HG03064 (cell line): Measurements from ENCODE around the gene TMEM203.
"Not testable (repeated sequence)": the region's sequence is repeated elsewhere in the genome, so short reads cannot be mapped to it uniquely, and the experiment has no call there.

Experiments
- ATAC-seq: cut with Tn5 transposase; IDR thresholded peaks from one replicate; pipeline ENCODE4 v1.9.1; 2021; ENCODE audit warnings: low read depth; ENCODE audit not compliant: unreplicated experiment

Gene TMEM203, protein sequence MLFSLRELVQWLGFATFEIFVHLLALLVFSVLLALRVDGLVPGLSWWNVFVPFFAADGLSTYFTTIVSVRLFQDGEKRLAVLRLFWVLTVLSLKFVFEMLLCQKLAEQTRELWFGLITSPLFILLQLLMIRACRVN

DNA sequence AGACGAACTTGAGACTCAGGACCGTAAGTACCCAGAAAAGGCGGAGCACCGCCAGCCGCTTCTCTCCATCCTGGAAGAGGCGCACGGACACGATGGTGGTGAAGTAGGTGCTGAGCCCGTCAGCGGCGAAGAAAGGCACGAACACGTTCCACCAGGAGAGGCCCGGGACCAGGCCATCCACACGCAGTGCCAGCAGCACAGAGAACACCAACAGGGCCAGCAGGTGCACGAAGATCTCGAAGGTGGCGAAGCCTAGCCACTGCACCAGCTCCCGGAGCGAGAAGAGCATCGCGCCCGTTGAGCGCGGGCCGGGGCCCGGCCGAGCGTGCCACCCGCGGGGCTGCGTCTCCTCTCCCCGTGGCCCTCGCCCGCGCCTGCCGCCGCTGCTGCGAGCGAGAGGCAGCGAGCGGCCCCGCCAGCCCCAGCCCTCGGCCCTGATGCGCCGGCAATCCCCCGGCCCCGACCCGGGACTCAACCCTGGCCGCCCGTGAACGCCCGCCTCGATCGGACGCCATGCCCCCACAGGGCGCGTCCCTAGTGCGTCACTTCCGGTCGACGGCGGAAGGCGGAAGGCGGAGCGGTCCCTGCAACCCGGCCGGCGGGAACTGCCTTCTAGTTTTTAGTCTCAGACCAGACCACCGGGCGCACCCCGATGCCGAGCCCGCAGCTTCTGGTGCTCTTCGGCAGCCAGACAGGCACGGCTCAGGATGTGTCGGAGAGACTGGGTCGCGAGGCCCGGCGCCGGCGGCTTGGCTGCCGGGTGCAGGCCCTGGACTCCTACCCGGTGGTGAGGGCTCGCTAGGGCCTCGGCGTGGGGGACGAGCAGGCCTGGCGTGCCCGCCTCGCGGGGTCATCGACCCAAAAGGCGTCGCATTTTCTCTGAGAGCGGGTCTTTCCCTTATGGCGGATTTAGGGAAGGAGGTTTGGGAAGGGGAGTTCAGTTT, at the start of gene TMEM203, which contains the start of gene NDOR1:
Gene TMEM203 (minus strand): TSS at position 523 of the 944 bp plus-strand sequence. CDS start 234 bp downstream, at position 289.
Gene NDOR1 (plus strand): TSS at position 575 of the 944 bp plus-strand sequence. CDS start 78 bp downstream, at position 653.
- no peak for ATAC-seq

DNA sequence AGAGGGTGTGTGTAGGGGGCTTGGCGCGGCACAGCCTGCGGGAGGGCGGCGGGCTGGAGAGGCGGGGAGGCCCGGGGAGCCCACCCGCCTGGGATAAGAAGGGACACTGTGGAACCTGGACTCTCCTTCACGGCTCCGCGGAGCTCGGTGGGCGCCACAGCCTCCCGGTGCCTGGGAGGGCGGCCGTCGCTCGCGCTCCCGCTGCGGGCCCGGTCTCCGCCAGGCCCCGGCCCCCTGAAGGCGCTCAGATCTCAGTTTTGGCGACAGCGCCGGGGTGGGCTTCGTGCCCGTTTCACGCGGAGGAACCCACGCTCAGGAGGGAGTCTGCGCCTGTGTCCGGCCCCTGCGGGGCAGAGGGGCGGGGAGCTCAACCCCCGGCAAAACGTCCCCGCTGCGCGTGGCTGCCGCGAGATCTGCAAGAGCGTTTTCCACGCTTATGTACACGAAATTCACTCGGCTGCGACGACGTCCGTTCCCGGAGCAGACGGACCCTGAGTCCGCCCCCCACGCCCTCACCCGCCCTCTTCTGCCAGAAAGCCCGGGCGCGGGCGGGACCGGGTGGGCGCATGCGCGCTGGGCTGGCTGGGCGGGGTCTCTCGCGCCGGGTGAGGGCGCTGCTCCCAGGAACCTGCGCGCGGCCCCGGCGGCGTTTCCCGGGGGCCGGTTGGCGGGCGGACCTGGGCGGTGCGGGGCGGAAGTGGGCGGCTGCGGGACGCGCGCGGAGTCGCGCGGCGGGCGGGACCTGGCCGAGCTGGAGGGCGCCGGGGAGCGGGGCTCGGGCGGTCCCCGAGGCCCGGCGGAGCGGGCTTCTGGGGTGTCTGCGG, 49.4 kb upstream of the TMEM203 start, which contains the start of gene NELFB:
Gene NELFB (plus strand): TSS at position 704 of the 824 bp plus-strand sequence.
- peak; percentile 68 for ATAC-seq

DNA sequence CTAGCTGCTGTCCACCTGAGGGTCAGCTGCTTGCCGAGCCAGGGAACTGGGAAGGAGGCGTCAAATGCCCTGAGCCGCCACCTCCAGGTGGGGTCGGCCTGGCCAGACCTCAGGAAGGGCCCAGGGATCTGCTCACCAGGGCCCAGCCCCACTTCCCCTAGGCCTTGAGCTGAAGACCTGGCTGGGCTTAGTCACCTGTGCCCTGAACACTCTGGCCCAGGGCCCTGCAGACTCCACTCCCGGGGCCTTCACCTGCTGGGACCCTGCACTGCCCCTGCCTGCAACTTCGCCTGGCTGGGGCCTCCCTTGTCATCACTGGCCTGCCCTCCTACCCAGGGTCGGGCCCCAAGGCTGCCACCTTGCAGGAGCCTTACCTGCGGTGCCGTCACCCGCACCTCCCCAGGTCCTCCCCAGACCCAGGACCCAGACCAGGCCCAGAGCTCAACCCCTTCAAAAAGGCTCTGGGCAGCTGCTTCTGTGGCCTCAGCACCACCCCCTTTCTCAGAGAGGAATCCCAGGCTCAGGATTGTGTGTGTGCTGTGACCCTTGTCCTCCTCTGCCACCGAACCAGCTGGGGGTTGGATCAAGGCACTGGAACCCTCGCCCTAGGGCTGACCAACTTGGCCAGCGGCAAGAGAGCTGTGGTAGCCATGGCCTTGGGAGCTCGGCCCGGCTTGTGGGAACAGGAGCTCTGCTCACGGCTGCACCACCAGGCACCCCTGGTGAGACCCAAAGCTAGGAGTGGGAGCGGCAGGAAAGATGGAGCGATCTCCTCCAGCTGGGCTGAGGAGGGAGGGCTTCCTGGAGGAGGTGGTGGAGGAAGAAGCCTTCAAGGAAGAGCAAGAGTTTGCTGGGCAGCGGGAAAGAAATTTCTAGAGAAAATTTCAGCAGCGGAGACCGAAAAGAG, 48.5 kb upstream of the TMEM203 start:
- ATAC-seq = no peak

DNA sequence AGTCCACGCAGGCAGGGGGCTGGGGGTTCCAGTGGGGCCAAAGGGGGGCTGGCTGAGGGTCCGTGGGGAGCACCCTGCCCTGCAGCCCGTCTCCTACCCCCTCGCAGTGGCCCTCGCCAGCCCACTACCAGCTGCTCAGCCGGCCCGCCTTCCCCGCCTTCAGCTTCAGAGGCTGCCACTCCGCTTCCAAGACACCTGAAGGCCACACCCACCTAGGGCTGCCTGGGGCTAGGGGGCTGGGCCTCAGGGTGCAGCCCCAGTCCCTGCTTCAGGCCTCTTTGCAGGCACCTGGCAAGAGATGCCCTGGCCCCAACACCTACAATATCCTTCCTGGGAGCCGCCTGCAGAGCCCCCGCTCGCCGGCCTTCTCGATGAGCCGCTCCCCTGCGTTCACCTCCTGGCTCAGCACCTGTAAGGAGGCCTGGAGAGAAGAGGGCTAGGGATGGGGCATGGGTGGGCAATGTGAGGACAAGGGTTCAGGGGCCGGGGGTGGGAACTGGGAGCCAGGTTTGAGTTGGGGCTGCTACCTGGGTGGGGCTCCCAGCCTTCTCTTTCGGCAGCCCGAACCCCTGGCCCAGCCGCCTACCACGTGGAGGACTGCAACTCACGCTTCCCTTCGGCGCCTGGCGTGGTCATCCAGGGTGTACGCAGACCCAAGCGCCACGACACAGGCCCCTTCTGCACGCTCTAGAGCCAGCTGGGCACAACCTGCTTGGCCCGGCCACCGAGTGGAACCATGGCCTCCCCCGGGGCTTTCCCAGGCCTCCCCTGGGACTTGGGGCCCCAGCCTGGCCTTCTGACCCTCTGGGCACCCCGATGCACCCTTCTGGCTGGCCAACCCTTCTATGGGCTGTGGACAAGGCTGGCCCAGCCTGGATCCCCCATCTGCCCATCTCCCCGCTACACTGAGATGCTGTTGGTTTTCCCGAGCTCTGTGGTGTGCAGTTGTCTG, 47.4 kb upstream of the TMEM203 start:
- no peak for ATAC-seq

DNA sequence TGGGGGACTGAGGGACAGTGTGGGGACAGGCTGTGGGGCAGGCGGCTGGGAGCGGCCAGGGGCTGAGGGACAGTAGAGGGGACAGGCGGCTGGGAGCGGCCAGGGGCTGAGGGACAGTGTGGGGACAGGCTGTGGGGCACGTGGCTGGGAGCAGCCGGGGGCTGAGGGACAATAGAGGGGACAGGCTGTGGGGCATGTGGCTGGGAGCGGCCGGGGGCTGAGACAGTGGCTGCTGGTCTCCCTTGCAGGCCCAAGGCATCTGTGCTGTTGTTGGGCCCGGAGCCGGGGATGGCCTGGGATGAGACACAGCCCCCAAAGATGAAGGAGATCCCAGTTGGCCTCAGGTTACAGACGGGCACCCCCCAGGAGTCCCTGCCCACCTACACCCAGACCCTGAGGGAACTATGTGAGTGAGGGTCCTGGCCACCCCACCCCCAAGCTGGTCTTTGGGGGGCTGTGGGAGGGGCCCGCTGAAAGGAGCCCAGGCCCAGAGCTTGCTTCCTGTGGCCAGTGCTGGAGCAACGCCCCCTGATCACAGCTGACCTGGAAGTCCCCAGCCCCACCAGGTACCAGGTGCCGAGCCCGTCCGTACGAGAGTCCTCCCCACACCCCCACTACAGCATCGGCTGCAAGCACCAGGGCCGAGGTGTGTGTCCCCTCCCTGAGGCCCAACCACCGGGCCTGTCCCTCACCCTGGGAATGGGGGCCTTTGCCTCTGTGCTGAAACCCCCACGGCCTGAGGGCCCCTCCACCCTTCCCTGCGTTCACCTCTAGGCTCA, 46.2 kb upstream of the TMEM203 start:
- no peak for ATAC-seq

DNA sequence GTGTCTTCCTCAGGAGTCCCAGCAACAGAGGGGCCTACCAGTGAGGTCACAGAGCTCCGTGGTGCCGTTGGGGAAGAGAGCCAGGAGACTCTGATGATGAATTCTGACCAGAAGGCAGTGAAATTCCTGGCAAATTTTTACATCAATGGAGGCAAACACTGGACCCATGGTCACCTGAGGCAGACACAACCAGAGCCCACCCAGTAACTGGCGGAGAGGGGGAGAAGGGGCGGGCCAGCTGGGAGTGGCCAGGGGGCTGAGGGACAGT, 45.7 kb upstream of the TMEM203 start, which contains the start of gene STPG3:
Gene STPG3 (plus strand): TSS at position 93 of the 268 bp plus-strand sequence. CDS start 1 bp downstream, at position 94.
- no peak for ATAC-seq

DNA sequence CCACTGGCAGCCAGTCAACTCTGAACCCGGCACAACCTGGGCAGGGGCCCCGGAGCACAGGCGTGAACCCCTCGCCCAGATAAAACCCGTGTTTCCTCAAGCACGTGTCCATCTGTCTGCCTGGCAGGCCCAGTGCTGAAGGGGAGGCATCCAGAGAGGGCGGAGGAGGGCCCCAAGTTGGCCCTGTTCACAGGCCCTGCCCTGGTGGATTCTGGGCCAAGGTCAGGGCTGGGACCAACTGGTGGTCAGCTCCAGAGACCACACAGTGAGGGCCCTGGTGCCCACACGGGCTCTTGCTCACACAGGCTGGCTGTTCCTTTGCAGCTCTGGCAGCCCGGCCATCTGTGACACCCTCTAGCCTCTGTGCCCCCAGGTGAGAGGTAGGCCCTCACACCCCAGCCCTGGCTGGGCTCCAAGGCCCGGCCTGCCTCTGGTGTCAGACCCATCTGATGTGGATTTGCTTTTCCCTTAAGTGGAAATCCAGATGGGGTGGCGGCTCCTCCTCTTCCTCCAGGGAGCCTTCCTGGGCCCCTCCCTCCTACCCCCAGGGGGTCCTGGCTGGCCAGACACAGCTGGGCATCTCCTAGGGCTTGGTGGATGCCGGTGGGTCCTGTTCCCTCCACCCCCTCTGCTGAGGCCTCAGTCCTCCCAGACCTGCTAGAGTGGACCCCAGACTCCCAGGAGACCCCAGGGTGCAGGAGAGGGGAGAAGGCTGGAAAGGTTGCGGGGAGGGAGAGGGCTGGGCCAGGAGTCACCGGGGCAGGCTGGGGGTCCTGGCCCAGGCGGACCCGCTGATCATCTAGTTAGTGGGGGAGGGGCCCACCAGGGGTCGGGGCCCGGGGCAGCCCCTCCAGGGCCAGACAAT, 45.1 kb upstream of the TMEM203 start:
- no peak for ATAC-seq

DNA sequence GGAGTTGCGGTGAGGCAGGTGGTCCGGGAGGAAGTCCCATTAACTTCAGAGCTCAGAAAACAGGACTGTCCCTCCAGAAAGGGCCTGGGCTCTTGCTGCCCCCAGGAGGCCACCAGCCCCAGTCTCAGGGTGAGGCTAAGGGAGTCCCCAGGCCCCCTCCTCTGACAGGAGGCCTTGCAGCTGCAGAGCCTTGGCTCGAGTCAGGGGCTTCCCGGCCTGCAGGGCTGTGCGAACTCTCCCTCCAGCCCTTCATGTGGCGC, 42.4 kb upstream of the TMEM203 start:
- no peak for ATAC-seq

DNA sequence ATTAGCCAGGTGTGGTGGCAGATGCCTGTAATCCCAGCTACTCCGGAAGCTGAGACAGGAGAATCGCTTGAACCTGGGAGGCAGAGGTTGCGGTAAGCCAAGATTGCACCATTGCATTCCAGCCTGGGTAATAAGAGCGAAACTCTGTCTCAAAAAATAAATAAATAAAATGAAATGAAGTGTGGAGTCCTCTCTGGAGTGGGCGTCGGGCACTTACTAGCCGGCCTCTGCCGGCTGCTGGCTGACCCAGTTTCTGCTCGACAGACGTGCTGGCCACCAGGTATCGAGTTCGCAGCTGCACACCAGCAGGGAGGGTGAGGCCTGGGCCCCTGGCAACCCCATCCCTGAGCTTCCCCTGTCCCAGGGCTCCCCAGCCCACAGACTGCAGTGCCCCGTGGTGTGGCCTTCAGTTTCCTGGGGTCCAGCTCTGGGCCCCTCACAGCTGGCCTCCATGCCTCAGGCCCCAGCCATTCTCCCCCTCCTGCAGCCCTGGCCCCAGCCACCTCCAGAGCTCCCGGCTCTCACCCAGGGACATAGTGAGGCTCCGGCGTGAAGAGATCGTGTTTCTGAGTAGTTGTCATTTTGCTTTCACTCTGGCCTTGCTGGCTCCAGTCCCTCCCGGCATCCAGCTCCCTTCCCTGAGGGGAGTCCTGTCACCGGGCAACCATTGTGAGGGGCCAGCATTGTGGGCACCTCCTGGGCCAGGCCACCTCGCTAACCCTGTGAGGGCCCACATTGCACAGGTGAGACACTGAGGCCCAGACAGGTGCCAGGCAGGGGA, 41.9 kb upstream of the TMEM203 start:
- ATAC-seq = no peak

DNA sequence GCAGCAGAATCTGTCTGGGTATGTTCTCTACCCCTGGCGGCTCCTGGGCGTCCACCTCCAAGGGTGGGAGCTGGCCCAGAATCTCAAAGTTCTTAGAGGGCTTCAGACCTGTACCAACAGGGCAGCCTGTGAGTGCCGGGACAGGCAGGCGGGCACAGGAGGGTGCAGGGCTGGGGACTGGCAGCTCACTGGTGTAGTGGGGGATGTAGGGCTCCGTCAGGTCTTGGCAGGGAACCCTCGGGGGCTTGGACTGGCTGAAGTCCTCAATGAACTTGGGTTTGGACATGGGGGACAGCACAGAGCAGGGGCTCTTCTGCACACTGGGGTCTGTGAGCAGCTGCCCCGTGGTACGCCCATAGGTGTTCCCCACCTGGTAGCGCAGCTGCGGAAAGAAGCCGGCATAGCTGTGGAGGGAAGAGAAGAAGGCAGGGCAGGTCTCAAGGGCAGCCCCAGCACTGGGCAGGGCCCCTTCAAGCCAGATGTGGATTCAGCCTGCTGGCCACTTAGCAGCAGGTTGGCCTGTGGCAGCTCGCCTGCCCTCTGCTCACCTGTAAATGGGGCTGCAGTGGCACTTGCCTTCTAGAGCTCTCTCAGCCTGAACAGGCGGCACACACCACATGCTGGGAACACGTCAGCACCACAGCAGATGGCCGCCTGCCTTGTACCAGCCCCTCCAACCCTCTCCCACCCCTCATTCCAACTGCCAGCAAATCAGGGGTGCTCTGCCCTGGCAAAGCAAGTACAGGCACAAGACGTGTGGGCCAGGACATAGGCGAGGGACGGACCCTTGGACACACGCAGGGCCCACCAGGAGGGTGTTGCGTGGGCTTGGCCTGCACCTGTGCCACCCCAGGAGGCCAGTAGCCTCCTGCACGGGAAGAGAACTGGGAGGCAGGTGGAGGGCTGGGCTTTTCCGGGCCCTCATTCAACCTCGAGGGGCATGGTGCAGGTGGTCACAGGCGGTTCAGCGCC, 40.3 kb upstream of the TMEM203 start:
- ATAC-seq = no peak

DNA sequence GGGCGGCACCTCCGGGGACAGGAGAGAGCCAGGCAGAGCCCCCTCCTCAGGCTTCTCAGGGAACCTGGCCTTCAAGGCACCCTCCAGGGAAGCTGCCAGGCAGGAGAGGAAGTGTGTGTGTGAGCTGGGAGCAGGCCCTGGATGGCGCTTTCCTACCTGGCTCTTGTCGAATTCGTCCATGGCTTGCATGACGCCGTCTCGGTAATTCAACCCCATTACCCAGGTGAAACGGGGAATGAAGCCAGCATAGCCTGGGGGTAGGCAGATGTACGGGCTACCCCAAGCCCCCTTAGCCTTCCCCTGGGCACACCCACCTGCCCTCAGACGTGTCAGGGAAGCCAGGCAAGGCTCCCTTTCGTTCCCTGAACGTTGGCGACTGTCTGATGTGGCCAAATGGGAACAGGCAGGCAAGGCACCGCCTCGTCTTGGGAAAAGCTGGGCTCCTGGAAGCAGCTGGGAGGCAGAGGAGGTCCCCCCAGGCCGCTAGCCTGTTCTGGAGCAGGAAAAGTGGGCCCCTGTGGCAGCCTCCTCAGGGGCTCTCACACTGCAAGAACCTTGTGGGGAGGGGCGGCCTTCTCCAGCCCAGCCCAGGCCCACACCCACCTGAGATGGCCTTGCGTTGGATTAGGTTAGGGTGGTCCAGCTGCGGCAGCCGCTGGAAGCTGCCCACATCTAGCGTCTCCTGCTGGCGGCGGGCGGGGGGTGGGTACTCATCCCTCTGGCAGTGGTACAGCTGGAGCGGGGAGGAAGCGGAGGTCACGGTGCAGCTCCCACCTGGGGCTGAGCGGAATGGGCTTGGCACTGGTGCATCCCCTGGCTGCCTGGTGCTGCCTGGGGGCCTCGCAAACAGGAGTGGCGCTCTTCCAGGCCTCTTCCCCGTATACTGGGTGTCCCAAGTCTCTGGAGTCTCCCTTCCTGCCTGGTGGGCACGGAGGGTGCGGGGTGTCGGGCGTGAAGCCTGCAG, 39.3 kb upstream of the TMEM203 start:
- no peak for ATAC-seq

DNA sequence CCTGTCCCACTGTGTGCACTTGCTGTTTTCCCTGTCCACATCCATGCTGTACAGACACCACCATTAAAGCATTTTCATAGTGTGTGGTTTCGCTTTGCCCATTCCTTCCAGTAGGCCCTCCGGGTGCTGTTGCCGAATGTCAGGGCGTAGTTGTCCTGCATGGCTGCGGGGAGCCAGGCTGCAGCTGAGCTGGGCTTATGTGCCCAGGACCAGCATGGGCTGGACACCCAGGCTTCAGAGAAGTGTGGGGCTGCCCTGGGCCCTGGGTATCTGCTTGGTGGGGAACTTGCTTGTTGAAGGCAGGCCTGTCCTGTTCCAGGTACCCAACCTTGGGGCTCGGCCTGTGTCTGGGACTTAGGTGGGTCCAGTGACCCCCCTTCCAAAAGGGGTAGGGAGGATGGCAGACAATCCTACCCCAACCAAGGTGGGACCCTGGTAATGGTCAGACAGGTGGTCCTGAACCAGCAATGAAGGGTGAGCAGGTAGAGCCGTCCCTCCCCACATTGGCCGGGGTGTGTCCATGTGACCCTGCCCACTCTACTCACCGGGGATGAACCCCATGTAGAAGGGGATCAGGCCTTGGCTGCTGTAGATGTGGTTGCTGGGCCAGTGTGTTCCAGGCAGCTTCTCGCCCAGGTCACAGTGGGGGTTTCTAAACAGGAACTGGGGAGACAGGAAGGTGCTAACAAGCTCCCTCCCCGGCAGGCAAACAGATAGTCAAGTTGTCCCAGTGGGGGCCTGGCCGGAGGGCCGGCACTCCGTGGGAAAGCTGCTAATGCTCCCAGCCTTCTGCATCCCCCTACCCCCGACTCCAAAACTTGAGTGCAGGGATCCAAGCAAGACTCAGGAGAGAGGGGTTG, 38.4 kb upstream of the TMEM203 start:
- ATAC-seq = no peak

DNA sequence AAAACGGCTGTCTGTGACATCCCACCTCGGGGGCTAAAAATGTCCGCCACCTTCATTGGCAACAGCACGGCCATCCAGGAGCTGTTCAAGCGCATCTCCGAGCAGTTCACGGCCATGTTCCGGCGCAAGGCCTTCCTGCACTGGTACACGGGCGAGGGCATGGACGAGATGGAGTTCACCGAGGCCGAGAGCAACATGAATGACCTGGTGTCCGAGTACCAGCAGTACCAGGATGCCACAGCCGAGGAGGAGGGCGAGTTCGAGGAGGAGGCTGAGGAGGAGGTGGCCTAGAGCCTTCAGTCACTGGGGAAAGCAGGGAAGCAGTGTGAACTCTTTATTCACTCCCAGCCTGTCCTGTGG, 37.8 kb upstream of the TMEM203 start:
- not testable (repeated sequence) for ATAC-seq
